ENCODE measurements around the gene KIF13A.
"Not testable (repeated sequence)": the region's sequence is repeated elsewhere in the genome, so short reads cannot be mapped to it uniquely, and the experiment has no call there.

KIF13A gene

DNA sequence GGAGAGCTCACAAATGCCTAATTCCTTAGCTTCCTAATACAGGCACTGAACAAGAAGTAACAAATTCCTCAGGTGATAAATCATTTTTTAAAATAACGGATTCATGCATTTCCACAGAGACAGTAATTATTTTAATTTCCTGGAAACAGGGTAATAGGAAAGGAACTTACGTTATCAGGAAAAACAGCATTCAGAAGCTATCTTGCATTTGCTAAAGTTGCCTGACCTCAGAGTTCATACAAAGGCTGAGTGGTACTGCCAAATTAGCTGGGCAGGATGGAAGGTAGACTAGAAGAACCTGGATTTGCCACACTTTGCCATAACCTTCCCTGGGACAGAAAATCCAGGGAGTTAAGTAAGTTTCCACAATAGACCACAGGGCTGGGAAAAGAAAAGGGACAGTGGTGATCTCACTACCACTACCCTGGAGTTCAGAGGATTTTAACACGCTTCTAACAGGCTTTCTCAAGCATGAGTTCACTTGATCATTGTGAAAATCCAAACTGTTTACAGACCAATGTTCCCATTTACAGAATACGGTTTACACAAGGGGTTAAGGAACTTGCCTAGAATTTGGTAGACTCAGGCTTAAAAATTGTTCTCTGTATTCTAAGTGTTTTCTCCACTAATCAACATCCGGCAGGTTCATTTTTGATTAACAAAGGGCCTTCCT, 57.0 kb downstream of the KIF13A start:
- peak in 2 of 4 experiments; percentile 33 to 34 for DNase-seq

- DNase-seq: peak in 2 of 4 experiments; percentile 20 to 38
These were observed 58.7 kb downstream of the KIF13A start for GRCh38 chr6:17928514-17929430.

- no peak for DNase-seq
These were observed 59.7 kb downstream of the KIF13A start for GRCh38 chr6:17927705-17928104.

GRCh38 chr6:17923401-17923863, 64.0 kb downstream of the KIF13A start:
- no peak for DNase-seq

GRCh38 chr6:17921454-17921853, 66.0 kb downstream of the KIF13A start:
- no peak for DNase-seq

DNA sequence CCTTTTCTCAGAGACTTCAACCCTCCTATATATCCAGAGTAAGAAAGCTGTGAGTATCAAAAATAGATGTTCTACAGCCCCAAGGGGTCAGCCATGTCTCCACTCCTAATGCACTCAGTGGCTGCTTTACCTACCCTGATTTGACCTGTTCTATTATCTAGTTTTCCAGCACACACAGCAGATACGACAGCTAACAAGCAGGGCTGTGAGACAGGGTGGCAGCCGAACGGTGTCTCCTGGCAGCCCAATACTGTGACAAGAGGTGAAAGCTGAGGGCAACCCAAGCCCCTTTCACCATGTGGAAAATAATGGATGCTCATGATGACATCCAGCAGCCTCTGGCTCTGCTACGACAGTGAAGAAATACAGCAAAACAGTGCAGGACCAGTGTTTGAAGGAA, 67.9 kb downstream of the KIF13A start:
- DNase-seq: no peak

GRCh38 chr6:17917837-17918763, 69.3 kb downstream of the KIF13A start:
- no peak for DNase-seq

DNA sequence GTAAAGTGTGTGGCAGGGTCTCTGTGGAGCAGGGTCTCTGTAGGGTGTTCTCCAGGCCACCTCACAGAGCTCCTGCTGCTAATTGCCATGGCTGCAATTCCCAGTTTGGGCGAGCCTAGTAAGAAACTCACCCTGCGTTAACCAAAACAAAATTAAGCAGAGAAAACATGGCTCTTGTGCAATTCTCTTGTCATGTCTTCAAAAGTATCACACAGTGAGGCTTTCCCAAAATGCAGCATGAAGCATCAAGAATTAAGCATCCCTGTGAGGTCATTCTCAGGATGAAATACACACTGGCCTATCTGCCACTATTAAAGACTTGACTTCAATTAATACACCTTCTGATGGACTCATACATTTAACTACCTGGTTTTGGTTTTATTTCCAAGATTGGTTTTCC, 72.8 kb downstream of the KIF13A start:
- DNase-seq: no peak

DNA sequence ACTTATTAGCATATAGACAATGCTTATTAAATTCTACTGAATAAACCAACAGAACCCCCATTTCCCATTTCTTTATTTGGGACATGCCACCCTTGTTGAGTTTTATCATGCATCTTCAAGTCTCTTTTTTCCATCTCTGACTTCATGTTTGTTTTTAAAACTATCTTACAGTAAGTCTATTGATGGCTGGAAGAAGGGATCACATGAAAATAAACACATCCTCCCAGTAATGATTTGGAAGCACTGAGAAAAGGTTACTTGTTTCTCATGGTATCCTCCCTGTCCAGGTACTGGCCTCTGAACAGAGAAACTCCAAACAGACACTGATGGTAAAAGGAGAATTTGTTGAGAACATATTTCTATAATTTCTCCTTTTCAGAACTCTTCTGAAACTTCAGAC, 74.9 kb downstream of the KIF13A start:
- no peak for DNase-seq

DNA sequence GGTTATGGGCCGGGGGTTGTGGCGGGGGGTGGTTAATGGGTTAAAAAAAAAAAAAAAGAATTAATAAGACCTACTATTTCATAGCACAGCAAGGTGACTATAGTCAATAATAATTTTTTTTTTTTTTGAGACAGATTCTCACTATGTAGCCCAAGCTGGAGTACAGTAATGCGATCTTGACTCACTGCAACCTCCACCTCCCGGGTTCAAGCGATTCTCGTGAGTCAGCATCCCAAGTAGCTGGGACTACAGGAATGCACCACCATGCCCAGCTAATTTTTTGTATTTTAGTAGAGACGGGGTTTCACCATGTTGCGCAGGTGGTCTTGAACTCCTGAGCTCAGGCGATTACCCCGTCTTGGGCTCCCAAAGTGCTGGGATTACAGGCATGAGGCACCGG, 75.8 kb downstream of the KIF13A start:
- not testable (repeated sequence) for DNase-seq

DNA sequence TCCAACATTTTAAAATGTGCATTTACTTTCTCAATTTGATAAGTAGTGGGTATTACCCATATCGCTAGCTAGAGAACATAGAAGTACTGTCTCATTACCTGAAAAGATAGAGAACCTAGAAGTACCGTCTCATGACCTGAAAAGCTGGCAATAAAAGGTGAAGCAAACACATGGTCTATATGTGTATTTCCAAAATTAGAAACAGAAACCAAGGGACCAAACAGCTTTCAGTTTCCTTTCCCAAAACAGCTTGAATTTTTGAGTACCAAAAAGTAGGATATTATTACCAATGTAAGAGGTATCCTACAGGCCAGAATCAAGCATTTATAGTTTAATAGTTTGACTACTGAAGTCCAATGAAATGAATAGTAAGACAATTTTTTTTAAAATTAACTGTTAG, 77.2 kb downstream of the KIF13A start:
- DNase-seq: peak in 1 of 4 experiments; percentile 13

GRCh38 chr6:17908831-17909230, 78.6 kb downstream of the KIF13A start:
- DNase-seq: peak; percentile 53 to 76 (median 60)

- DNase-seq: peak; percentile 92 to 98 (median 96)
These were observed 79.8 kb downstream of the KIF13A start for GRCh38 chr6:17907406-17908229.

DNA sequence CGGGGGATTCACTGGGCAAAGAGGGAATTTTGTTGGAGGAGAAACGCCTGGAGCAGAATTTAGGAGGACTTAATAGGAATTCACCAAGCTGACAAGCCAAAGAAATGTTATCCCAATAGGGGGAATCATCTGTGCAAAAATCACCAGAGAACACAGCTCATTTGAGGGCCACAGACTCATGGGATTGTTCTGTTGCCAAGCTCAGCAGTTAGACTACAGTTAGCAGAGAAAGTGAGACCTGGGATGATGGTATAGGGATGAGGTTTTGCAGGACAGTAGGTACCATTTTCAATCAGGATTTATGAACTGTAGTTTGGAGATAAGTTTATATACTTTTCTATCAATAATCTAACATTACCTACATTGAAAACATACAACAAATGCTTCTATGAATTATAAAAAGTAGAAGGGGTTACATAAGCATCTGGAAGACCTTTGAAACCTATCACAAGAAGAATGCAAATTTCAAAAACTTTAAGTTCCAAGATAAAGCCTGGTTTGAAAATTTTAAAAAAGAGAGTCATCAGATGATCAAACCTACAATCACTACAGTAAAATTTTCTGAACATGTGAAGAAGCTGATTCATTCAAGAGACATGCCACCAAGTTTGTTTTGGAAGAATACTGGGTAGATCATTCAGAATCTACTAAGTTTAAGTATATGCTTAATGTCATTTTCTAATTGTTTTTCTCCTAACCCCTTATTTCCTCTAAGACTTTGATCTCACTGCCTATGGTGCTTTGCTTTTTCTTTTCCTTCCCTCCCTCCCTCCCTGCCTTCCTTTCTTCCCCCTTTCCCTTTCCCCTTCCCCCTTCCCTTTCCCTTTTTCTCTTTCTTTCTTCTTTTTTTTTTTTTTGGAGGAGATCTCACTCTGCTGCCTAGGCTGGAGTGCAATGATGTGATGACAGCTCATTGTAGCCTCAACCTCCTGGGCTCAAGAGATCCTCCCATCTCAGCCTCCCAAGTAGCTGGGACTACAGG, 81.5 kb downstream of the KIF13A start:
- DNase-seq: no peak

- peak in 3 of 4 experiments; percentile 25 to 48 (median 28) for DNase-seq
These were observed 82.8 kb downstream of the KIF13A start for GRCh38 chr6:17904491-17905120.

DNA sequence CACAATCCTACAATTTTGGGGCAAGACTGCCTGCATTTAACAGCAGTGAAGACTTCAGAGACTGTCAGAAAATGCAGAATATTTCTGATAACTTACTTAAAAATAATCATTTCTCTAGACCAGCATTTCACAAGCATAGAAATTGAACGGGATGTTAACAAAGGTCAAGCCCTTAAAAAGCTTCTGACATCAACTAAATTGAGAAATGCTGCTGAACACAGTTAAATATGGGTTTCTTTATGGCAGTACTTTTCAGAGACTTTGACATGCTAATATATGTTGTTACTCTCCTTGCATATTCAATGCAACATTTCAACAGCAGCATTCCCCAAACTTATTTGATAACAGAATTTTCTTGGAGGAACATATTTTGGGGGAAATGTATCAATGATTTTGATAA, 84.5 kb downstream of the KIF13A start:
- DNase-seq: peak; percentile 30 to 82 (median 56)

DNA sequence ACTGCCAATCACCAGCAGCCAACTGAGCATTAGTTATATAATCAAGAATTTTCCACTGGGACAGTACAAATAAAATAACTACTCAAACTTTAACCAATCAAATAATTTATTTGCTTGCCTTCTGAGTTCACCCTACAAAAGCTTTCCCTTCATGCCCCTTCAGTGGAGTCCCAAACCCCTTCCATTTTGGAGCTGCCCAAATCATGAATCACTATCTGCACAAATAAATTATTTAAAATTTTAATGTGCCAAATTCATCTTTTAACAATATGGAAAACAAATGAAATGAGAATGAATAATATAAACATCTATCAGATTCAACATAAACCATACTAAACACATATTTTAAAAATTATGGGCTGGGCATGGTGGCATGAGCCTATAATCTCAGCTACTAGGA, 85.9 kb downstream of the KIF13A start:
- DNase-seq: no peak

- DNase-seq: no peak
These were observed 87.4 kb downstream of the KIF13A start for GRCh38 chr6:17900011-17900410.

GRCh38 chr6:17899491-17899890, 87.9 kb downstream of the KIF13A start:
- DNase-seq: no peak

GRCh38 chr6:17897681-17898080, 89.8 kb downstream of the KIF13A start:
- DNase-seq: no peak
